ENCODE data around the gene BMPR1B.
A peak's percentile ranks its signal among the peaks of the same experiment; 100 is the strongest.
"Not testable (repeated sequence)": the region's sequence is repeated elsewhere in the genome, so short reads cannot be mapped to it uniquely, and the experiment has no call there.

Gene BMPR1B

DNA sequence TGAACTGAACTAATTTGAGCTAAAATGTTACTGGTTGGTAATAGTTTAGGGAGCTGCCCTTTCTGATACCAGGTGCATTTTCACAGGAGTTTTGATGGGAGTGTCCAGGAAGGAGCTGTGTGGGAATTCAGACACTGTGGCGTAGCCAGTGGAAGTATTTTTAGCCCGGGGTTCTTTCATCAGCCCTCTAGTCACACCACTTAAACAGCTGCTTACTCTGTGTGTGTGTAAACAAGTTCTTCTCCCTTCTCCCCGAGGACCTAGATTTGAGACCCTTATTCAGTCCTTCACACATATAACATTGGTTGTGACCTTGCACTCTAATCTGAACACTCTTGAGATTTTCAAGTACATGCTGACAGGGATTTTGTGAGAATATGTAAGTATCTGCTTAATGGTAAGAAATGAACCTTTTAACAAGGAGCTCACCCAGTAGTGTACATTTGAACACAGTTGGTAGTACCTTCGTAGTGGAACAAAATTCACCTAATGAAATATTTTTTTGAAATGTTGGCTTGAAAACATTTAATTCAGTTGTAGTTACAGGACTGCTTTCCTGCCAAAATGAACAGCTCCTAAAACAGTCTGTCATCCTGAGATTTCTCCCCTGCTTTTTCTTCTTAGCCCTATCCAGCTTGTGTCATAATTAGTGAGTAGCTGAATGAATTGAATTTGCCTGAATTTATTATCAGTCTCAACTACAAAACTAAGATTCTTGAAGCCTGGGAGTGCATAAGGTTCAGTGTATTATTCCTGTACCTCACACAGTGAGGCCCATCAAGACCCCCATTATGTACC lies 61.8 kb downstream of the BMPR1B start:
- H3K36me3 Mint-ChIP-seq (ENCODE audit: low read depth), result no peaks in the 10 kb centered on the region
- TF ChIP-seq, protein P1, sequence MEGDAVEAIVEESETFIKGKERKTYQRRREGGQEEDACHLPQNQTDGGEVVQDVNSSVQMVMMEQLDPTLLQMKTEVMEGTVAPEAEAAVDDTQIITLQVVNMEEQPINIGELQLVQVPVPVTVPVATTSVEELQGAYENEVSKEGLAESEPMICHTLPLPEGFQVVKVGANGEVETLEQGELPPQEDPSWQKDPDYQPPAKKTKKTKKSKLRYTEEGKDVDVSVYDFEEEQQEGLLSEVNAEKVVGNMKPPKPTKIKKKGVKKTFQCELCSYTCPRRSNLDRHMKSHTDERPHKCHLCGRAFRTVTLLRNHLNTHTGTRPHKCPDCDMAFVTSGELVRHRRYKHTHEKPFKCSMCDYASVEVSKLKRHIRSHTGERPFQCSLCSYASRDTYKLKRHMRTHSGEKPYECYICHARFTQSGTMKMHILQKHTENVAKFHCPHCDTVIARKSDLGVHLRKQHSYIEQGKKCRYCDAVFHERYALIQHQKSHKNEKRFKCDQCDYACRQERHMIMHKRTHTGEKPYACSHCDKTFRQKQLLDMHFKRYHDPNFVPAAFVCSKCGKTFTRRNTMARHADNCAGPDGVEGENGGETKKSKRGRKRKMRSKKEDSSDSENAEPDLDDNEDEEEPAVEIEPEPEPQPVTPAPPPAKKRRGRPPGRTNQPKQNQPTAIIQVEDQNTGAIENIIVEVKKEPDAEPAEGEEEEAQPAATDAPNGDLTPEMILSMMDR (IDR thresholded peaks at IDR 0.05), result no peak
- H3K27ac Mint-ChIP-seq, result peak overlapping the region; percentile 41
- no peak for DNase-seq
- no peak overlapping the region for H3K4me3 Mint-ChIP-seq
- no peaks in the 10 kb centered on the region for H3K4me1 Mint-ChIP-seq
- H3K27me3 Mint-ChIP-seq (ENCODE audit: low read depth, poor library complexity), result no peaks in the 10 kb centered on the region
- H3K9me3 Mint-ChIP-seq, result no peaks in the 10 kb centered on the region

DNA sequence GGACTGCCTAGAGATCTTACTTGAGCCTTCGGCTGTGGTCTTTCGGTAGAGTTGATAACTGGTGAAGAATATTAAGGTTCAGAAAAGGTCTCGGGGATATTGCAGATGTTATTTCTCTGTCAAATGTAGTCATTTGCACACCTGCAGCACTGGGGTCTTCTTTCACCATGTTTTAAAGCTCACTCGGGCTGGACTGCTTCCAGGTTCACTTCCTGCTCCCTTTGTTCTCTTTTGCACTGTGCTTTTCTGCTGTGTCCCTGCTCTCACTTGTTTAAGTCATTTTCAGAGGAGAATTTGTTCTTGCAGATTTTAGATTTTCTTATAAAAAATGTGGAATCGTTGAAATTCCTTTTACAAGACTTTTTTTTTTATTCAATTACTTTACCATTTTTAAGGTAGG lies 68.5 kb downstream of the BMPR1B start:
- DNase-seq, result no peak
- TF ChIP-seq, protein P1 (IDR thresholded peaks at IDR 0.05), result no peak
- H3K9me3 Mint-ChIP-seq, result no peaks in the 10 kb centered on the region
- no peak overlapping the region for H3K27ac Mint-ChIP-seq
- H3K27me3 Mint-ChIP-seq (ENCODE audit: low read depth, poor library complexity), result peaks cover 4% of the 10 kb centered on the region
- H3K36me3 Mint-ChIP-seq (ENCODE audit: low read depth), result no peaks in the 10 kb centered on the region
- H3K4me1 Mint-ChIP-seq, result peaks cover 10% of the 10 kb centered on the region
- no peak overlapping the region for H3K4me3 Mint-ChIP-seq

DNA sequence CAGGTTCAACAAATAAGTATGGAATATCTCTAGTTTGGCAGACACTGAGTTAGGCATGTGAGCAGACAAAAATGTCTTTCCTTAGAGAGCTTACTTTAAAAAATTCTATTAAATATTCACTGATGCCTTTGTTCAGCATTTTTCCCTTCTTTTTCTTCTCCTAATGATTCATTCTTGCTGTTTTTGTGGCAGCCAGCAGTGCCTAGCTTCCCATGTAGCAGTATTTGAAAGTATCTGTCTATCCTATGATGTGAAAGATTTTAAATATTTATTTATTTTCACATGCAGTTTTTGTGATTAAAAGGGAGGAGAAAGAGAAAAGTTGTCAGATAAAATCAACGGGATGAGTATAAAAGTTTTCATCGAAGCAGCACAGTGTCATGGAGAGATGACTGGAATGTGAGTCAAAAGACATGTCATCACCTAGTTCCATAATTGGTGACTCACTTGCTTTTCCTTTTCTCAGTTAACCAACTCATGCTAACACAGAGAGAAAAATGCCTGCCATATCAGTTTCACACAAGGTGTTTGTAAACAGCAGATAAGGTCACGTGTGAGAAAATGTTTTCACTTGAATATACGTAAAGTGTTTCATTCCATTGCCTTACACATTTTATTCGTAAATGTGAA lies 69.8 kb downstream of the BMPR1B start:
- Mint-ChIP-seq H3K36me3 (ENCODE audit: low read depth) (no peaks in the 10 kb centered on the region), H3K27me3 (ENCODE audit: low read depth, poor library complexity) (peaks cover 4% of the 10 kb centered on the region), H3K9me3 (no peaks in the 10 kb centered on the region), H3K4me3 (no peak overlapping the region), H3K27ac (no peak overlapping the region), H3K4me1 (peaks cover 17% of the 10 kb centered on the region)
- TF ChIP-seq, protein P1 (IDR thresholded peaks at IDR 0.05), result no peak
- no peak for DNase-seq

- Mint-ChIP-seq H3K27me3 (ENCODE audit: low read depth, poor library complexity) (peaks cover 8% of the 10 kb centered on the region), H3K27ac (no peak overlapping the region)
These were observed 71.1 kb downstream of the BMPR1B start for GRCh38 chr4:94828882-94829281.

GRCh38 chr4:94831607-94832006 lies 73.9 kb downstream of the BMPR1B start:
- Mint-ChIP-seq H3K9me3 (peaks cover 3% of the 10 kb centered on the region), H3K36me3 (ENCODE audit: low read depth) (no peaks in the 10 kb centered on the region)

More at GRCh38 chr4:94828882-94829281, 71.1 kb downstream of the BMPR1B start:
- no peak for DNase-seq
- TF ChIP-seq, protein P1 (IDR thresholded peaks at IDR 0.05), result no peak
- Mint-ChIP-seq H3K36me3 (ENCODE audit: low read depth) (no peaks in the 10 kb centered on the region), H3K4me3 (no peak overlapping the region), H3K9me3 (no peaks in the 10 kb centered on the region), H3K4me1 (peaks cover 25% of the 10 kb centered on the region)

GRCh38 chr4:94832329-94832728 lies 74.6 kb downstream of the BMPR1B start:
- Mint-ChIP-seq H3K27ac (peak overlapping the region; percentile 81), H3K4me1 (peaks cover 21% of the 10 kb centered on the region), H3K4me3 (peak overlapping the region; percentile 20)
- not testable (repeated sequence) for H3K36me3 Mint-ChIP-seq (ENCODE audit: low read depth); H3K27me3 Mint-ChIP-seq (ENCODE audit: low read depth, poor library complexity); H3K9me3 Mint-ChIP-seq
- DNase-seq, result peak; percentile 18

More at GRCh38 chr4:94831607-94832006, 73.9 kb downstream of the BMPR1B start:
- no peak overlapping the region for H3K27ac Mint-ChIP-seq
- DNase-seq, result no peak
- no peak overlapping the region for H3K4me3 Mint-ChIP-seq
- H3K4me1 Mint-ChIP-seq, result peaks cover 26% of the 10 kb centered on the region
- peaks cover 8% of the 10 kb centered on the region for H3K27me3 Mint-ChIP-seq (ENCODE audit: low read depth, poor library complexity)
- TF ChIP-seq, protein P1 (IDR thresholded peaks at IDR 0.05), result no peak

All from nephron progenitor cell (in vitro differentiated cells).